ENCODE results near the gene EIF2A. TPM values are rescaled to one million over a fixed set of nuclear protein-coding genes. Genes with fewer than 3 reads are reported as not detected.
"Not testable (repeated sequence)": the region's sequence is repeated elsewhere in the genome, so short reads cannot be mapped to it uniquely, and the experiment has no call there.

EIF2A gene
- total and polyA plus RNA-seq, 7 experiments from 2014 or later, result 54.1 to 135 (median 104) TPM

DNA sequence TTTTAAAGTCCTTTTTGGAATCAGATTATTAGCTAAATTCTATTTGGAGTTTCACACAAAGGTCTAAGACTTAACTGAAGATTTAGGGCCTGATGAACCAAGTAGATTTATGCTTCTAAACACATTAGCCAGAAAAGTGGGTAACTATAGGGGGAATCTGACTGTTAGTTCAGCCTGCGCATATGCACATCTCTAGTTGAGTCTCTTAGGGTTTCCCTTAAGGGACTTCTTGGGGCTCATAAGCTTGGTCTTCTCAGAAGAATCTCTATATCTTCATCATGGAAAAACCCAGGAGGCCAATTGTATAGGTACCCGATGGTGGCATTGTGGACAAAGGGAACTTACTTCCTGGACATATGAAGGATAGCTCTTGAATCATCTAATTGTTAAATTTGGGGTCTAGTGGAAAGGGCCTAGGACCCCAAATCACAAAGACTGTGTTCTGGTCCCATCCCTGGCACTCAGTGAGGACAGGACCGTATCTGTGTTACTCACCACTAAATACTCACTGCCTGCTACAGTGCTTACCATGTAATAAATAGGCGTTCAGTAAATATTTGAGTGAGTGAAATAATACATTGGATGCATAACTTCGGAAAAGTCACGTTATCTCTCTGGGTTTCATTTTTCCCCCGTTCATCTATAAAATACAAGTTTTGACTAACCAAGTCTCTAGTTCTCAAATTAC, 73.6 kb downstream of the EIF2A start:
- peaks cover 7 to 17% of the 10 kb centered on the region in 2 donors for H3K4me1 ChIP-seq (ENCODE audit: control insufficient read depth in 2 of 2, insufficient read depth in 2 of 2, low read length in 2 of 2)
- intact Hi-C loops (cut with micrococcal nuclease), result no loop called here
- Mint-ChIP-seq H3K36me3 (peaks cover 3 to 19% (median 12%) of the 10 kb centered on the region in 5 donors), H3K4me3 (peak overlapping the region in 1 of 10 donors; percentile 13), H3K4me1 (peaks cover 32 to 67% (median 57%) of the 10 kb centered on the region in 7 donors), H3K9me3 (no peaks in the 10 kb centered on the region), H3K27ac (peak overlapping the region in 3 of 9 donors; percentile 41 to 65 (median 45)), H3K27me3 (no peaks in the 10 kb centered on the region)
- H3K4me3 ChIP-seq (ENCODE audit: low read length), result no peak overlapping the region
- ChIA-PET POLR2A (interaction anchor here (0.9 kb wide), 1 partner anchor 104 kb away, joined by 3 read pairs; no protein-coding TSS in a partner anchor), CTCF (interaction anchor here (1.0 kb wide), 1 partner anchor 7 kb away, joined by 3 read pairs; no protein-coding TSS in a partner anchor)
- no peak for DNase-seq
- H3K9me3 ChIP-seq (ENCODE audit: control insufficient read depth in 2 of 3, low read length in 3 of 3), result no peaks in the 10 kb centered on the region
- ATAC-seq, result no peak
- no peaks in the 10 kb centered on the region for H3K27me3 ChIP-seq (ENCODE audit: control insufficient read depth in 2 of 2, insufficient read depth in 2 of 2, low read length in 2 of 2)
- peaks cover under 1 to 17% (median 2%) of the 10 kb centered on the region in 3 experiments for H3K36me3 ChIP-seq (ENCODE audit: control insufficient read depth in 2 of 3, insufficient read depth in 3 of 3, low read length in 3 of 3)
- H3K27ac ChIP-seq (ENCODE audit: low read depth, low read length), result no peak overlapping the region

DNA sequence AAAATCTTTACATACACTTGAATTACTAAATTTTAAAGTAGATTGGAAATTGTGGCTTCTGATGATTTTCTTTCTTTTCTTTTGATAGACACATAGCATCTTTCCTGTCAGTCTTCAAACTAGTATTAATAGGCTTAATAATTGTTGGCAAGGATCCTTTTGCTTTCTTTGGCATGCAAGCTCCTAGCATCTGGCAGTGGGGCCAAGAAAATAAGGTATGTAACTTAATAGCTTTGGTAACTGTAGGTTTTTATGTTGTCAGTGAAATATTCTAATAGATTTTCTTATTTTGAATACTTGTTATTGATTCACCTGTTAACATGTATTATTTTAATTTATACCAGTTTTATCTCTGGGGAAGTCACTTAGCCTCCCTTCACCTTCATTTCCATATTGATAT, 76.4 kb downstream of the EIF2A start:
- Histone ChIP-seq H3K36me3 (ENCODE audit: control insufficient read depth in 2 of 3, insufficient read depth in 3 of 3, low read length in 3 of 3) (peaks cover 4 to 35% (median 18%) of the 10 kb centered on the region in 3 experiments), H3K4me1 (ENCODE audit: control insufficient read depth in 2 of 2, insufficient read depth in 2 of 2, low read length in 2 of 2) (peaks cover 7 to 17% of the 10 kb centered on the region in 2 donors)
- POLR2A ChIA-PET; H3K27me3 Mint-ChIP-seq; CTCF ChIA-PET; H3K27me3 ChIP-seq (ENCODE audit: control insufficient read depth in 2 of 2, insufficient read depth in 2 of 2, low read length in 2 of 2); H3K27ac ChIP-seq (ENCODE audit: low read depth, low read length); ATAC-seq; DNase-seq; H3K4me3 ChIP-seq (ENCODE audit: low read length); H3K9me3 Mint-ChIP-seq; H3K9me3 ChIP-seq (ENCODE audit: control insufficient read depth in 2 of 3, low read length in 3 of 3); H3K4me3 Mint-ChIP-seq: not testable (repeated sequence)
- peaks cover 9 to 39% (median 26%) of the 10 kb centered on the region in 5 donors for H3K36me3 Mint-ChIP-seq
- H3K4me1 Mint-ChIP-seq, result peaks cover 25 to 60% (median 47%) of the 10 kb centered on the region in 7 donors
- H3K27ac Mint-ChIP-seq, result peak overlapping the region in 4 of 9 donors; percentile 3 to 48 (median 47)
- intact Hi-C loops (cut with micrococcal nuclease), result loop anchor here in 1 of 2 donors (2.0 kb wide), 1 partner anchor 14 kb away; no protein-coding TSS in a partner anchor

DNA sequence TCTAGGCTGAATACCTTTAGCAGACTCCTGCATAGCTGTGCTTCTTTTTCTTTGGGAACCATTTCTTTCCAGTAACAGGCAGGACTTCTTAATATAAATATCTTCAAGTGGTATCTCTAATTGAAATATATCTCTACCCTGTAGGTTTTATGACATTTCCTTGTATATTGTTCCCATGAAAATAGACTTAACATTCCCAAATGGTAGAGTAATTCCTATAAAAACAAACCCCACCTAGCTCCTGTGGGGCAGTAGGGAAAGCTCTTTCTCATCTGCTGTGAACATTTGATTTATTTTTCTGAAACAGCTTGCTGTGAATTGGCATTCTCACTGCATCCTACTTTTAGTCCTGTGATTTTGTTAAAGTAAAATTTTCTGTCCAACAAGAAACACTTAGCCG, 77.4 kb downstream of the EIF2A start:
- peaks cover 7 to 17% of the 10 kb centered on the region in 2 donors for H3K4me1 ChIP-seq (ENCODE audit: control insufficient read depth in 2 of 2, insufficient read depth in 2 of 2, low read length in 2 of 2)
- peaks cover 9 to 36% (median 21%) of the 10 kb centered on the region in 5 donors for H3K36me3 Mint-ChIP-seq
- DNase-seq (no peak), ATAC-seq (no peak)
- no peaks in the 10 kb centered on the region for H3K9me3 ChIP-seq (ENCODE audit: control insufficient read depth in 2 of 3, low read length in 3 of 3)
- no peaks in the 10 kb centered on the region for H3K27me3 Mint-ChIP-seq
- CTCF ChIA-PET, result interaction anchor here (0.8 kb wide), 1 partner anchor 15 kb away, joined by 3 read pairs; no protein-coding TSS in a partner anchor
- H3K9me3 Mint-ChIP-seq, result no peaks in the 10 kb centered on the region
- peaks cover 4 to 28% (median 18%) of the 10 kb centered on the region in 3 experiments for H3K36me3 ChIP-seq (ENCODE audit: control insufficient read depth in 2 of 3, insufficient read depth in 3 of 3, low read length in 3 of 3)
- no peak overlapping the region for H3K4me3 Mint-ChIP-seq
- H3K27ac ChIP-seq (ENCODE audit: low read depth, low read length), result no peak overlapping the region
- H3K27me3 ChIP-seq (ENCODE audit: control insufficient read depth in 2 of 2, insufficient read depth in 2 of 2, low read length in 2 of 2), result no peaks in the 10 kb centered on the region
- H3K4me3 ChIP-seq (ENCODE audit: low read length), result no peak overlapping the region
- POLR2A ChIA-PET, result interaction anchor here (0.5 kb wide), 1 partner anchor 216 kb away, joined by 3 read pairs; the partner anchor contains the start of gene TSC22D2
- peaks cover 21 to 50% (median 39%) of the 10 kb centered on the region in 7 donors for H3K4me1 Mint-ChIP-seq
- intact Hi-C loops (cut with micrococcal nuclease), result loop anchor here in 1 of 2 donors (2.0 kb wide), 1 partner anchor 13 kb away; no protein-coding TSS in a partner anchor
- H3K27ac Mint-ChIP-seq, result peak overlapping the region in 4 of 9 donors; percentile 45 to 67 (median 54)

DNA sequence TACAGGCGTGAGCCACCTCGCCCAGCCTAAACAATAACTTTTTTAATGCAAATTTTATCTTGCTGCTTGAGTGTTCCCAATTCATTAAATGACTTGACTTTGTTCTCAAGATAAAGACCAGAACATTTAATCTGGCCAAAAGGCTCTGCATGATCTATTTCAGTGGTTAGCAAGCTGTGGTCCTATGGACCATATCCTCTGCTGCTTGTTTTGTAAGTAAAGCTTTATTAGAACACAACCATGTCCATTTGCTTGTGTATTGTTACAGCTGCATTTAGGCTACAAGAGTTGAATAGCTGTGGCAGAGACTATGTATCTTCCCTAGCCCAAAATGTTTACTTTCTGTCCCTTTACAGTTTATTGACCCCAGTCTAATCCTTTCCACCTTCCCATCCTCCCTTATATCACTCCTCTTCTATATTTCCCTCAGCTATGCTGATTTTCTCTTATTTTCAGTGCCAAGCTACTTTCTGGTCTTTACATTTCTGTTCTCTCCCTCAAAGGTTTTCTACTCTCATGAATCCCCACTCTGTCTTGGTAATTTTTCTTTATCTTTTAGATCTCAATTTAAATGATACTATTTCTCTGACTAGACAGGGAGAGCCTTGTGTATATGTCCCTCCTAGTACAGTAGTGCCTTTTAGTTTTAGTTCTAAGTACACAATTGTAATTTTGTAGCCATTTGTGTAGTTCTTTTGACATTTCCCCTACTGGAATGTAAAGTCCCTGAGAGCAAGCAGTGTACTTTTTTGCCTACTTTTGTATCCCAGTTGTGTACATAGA, 79.8 kb downstream of the EIF2A start:
- POLR2A ChIA-PET, result interaction anchor here (0.6 kb wide), 1 partner anchor 189 kb away, joined by 5 read pairs; no protein-coding TSS in a partner anchor
- Mint-ChIP-seq H3K4me1 (peaks cover 10 to 30% (median 19%) of the 10 kb centered on the region in 7 donors), H3K27me3 (no peaks in the 10 kb centered on the region), H3K27ac (peak overlapping the region in 2 of 9 donors; percentile 12 to 22), H3K4me3 (no peak overlapping the region), H3K9me3 (no peaks in the 10 kb centered on the region), H3K36me3 (peaks cover 9 to 36% (median 27%) of the 10 kb centered on the region in 5 donors)
- DNase-seq (no peak), ATAC-seq (no peak)
- Histone ChIP-seq H3K4me3 (ENCODE audit: low read length) (no peak overlapping the region), H3K9me3 (ENCODE audit: control insufficient read depth in 2 of 3, low read length in 3 of 3) (no peaks in the 10 kb centered on the region), H3K27me3 (ENCODE audit: control insufficient read depth in 2 of 2, insufficient read depth in 2 of 2, low read length in 2 of 2) (no peaks in the 10 kb centered on the region), H3K27ac (ENCODE audit: low read depth, low read length) (no peak overlapping the region), H3K36me3 (ENCODE audit: control insufficient read depth in 2 of 3, insufficient read depth in 3 of 3, low read length in 3 of 3) (peaks cover 4 to 28% (median 18%) of the 10 kb centered on the region in 3 experiments), H3K4me1 (ENCODE audit: control insufficient read depth in 2 of 2, insufficient read depth in 2 of 2, low read length in 2 of 2) (peaks cover 0 to 7% of the 10 kb centered on the region in 2 donors)
- intact Hi-C loops (cut with micrococcal nuclease), result no loop called here
- CTCF ChIA-PET, result no interaction called here

DNA sequence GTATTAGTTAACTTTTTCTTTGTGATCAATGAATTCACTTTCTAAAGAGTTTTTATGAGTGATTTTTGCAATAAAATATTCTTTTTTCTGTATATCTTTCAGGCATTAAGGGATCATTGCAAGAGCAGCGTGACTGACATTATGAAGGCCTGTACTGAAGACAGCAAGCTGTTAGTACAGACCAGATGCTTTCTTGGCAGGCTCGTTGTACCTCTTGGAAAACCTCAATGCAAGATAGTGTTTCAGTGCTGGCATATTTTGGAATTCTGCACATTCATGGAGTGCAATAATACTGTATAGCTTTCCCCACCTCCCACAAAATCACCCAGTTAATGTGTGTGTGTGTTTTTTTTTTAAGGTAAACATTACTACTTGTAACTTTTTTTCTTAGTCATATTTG, 81.0 kb downstream of the EIF2A start:
- H3K36me3 Mint-ChIP-seq, result peaks cover 9 to 36% (median 28%) of the 10 kb centered on the region in 5 donors
- H3K4me1 Mint-ChIP-seq, result peaks cover 7 to 21% (median 9%) of the 10 kb centered on the region in 7 donors
- Histone ChIP-seq H3K27me3 (ENCODE audit: control insufficient read depth in 2 of 2, insufficient read depth in 2 of 2, low read length in 2 of 2) (no peaks in the 10 kb centered on the region), H3K27ac (ENCODE audit: low read depth, low read length) (no peak overlapping the region), H3K4me1 (ENCODE audit: control insufficient read depth in 2 of 2, insufficient read depth in 2 of 2, low read length in 2 of 2) (no peaks in the 10 kb centered on the region), H3K4me3 (ENCODE audit: low read length) (no peak overlapping the region), H3K9me3 (ENCODE audit: control insufficient read depth in 2 of 3, low read length in 3 of 3) (no peaks in the 10 kb centered on the region), H3K36me3 (ENCODE audit: control insufficient read depth in 2 of 3, insufficient read depth in 3 of 3, low read length in 3 of 3) (peaks cover 4 to 28% (median 18%) of the 10 kb centered on the region in 3 experiments)
- H3K27me3 Mint-ChIP-seq, result no peaks in the 10 kb centered on the region
- no peak for DNase-seq
- peak overlapping the region in 1 of 9 donors; percentile 63 for H3K27ac Mint-ChIP-seq
- POLR2A ChIA-PET, result no interaction called here
- H3K4me3 Mint-ChIP-seq, result no peak overlapping the region
- intact Hi-C loops (cut with micrococcal nuclease), result no loop called here
- no peaks in the 10 kb centered on the region for H3K9me3 Mint-ChIP-seq
- CTCF ChIA-PET, result interaction anchor here (1.1 kb wide), 1 partner anchor 8 kb away, joined by 3 read pairs; no protein-coding TSS in a partner anchor
- no peak for ATAC-seq

DNA sequence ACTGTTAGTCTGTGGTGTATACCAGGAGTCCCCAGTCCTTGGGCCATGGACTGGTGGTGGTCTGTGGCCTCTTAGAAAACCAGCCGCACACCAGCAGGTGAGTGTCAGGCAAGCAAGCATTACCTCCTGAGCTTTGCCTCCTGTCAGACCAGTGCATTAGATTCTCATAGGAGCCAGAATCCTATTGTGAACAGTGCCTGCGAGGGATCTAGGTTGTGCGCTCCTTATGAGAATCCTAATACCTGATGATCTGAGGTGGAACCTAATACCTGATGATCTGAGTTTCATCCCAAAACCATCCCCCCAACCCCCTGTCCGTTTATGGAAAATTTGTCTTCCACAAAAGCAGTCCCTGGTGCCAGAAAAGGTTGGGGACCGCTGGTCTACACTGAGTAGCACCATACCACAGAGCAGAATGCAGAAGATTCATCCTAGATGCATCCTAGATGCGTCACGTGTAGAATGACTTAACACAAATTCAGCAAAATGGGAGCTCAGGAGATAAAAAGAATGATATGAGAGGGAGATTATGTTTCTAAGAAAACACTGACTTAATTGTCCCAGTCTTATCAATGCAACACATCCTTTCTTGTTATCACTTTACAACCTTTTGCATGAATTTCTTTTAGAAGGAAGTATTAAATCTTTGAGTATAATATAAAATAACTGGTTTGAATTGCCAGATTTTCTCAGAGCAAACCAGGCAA, 85.1 kb downstream of the EIF2A start:
- DNase-seq, result no peak
- Mint-ChIP-seq H3K4me1 (peaks cover 9 to 32% (median 26%) of the 10 kb centered on the region in 7 donors), H3K9me3 (no peaks in the 10 kb centered on the region), H3K27me3 (no peaks in the 10 kb centered on the region), H3K36me3 (peaks cover 0 to 22% (median 15%) of the 10 kb centered on the region in 5 donors), H3K4me3 (no peak overlapping the region), H3K27ac (peak overlapping the region in 6 of 9 donors; percentile 6 to 42 (median 20))
- H3K27ac ChIP-seq (ENCODE audit: low read depth, low read length), result no peak overlapping the region
- no peak overlapping the region for H3K4me3 ChIP-seq (ENCODE audit: low read length)
- ChIA-PET POLR2A (no interaction called here), CTCF (no interaction called here)
- H3K4me1 ChIP-seq (ENCODE audit: control insufficient read depth in 2 of 2, insufficient read depth in 2 of 2, low read length in 2 of 2), result peaks cover 12 to 13% of the 10 kb centered on the region in 2 donors
- peaks cover 0 to 10% (median 8%) of the 10 kb centered on the region in 3 experiments for H3K36me3 ChIP-seq (ENCODE audit: control insufficient read depth in 2 of 3, insufficient read depth in 3 of 3, low read length in 3 of 3)
- ATAC-seq, result no peak
- H3K9me3 ChIP-seq (ENCODE audit: control insufficient read depth in 2 of 3, low read length in 3 of 3), result no peaks in the 10 kb centered on the region
- intact Hi-C loops (cut with micrococcal nuclease), result loop anchor here in 1 of 2 donors (10.0 kb wide), 1 partner anchor 233 kb away; no protein-coding TSS in a partner anchor
- H3K27me3 ChIP-seq (ENCODE audit: control insufficient read depth in 2 of 2, insufficient read depth in 2 of 2, low read length in 2 of 2), result no peaks in the 10 kb centered on the region

Measured in naive thymus-derived CD4-positive, alpha-beta T cell (primary cell).